K562 (cell line): ENCODE results near the gene CUL9.

ENCODE experiments used
- FOS ChIP-seq: IDR thresholded peaks from 3 replicates; pipeline ENCODE4 v1.6.1; 2011; ENCODE audit not compliant: insufficient read length; ENCODE audit errors: extremely low read depth
- MAZ ChIP-seq, 2 experiments: fragments of 450-650 bp in 1 of 2; sonication (generic) in 1 of 2; formaldehyde crosslinking; IDR thresholded peaks in 1 of 2; conservative IDR thresholded peaks in 1 of 2; 2 replicates each; pipeline versions ENCODE4 v1.4.0 to v1.5.0; 2020; ENCODE audit warnings: mild to moderate bottlenecking in 1 of 2, missing genetic modification reagents in 1 of 2
- SIN3B ChIP-seq: fragments of 450-650 bp; IDR thresholded peaks from 2 replicates; pipeline ENCODE4 v1.6.1; 2017; ENCODE audit warnings: low read depth, mild to moderate bottlenecking, moderate library complexity
- TCF7 ChIP-seq: sonication (generic); IDR thresholded peaks from 2 replicates; pipeline ENCODE4 v1.6.1; 2016; ENCODE audit warnings: antibody characterized with exemption, borderline replicate concordance

DNA sequence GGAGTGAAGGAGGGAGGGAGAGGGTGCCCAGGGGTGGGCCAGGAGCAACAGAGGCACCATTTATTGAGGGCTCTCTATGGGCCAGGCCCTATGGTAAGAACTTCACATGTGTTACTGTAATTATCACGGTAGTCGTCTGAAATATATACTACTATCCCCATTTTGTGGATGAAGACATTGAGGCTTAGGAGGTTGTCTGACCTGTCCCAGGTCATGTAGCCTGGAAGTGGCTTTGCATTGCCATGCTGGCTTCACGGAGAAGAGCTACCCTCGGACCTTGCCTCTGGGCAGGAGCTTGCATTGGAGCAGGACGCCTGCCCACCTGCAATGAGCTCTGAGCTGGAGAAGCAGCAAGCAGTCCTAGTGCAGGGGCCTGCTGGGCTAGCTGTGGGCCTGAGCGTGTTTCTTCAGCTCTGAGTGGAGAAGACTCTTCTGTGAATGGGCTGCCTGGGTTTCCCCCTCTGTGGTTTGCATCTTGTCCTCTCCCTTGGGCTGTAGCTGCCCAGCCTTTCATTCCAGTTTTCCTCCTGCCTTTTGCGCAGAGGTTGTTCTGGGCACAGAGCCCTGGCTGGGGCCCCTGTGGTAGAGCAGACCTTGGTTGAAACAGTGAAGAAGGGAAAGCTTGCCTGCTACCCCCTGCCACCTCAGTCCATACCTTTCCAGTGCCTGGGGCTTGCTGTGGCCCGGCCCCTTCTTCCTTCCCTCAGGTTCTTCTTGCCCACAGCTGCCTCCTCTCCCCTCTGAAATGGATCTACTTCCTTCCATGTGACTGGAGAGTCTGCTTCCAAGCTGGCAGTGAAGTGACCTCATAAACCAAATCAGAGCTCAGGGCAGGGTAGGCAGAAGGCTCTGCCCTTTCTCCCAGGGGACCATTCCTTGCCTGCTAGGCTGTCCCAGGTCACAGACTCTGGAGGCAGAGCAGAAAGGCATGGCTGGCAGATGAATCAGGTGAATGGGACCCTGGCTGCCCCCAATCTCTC lies 35.0 kb upstream of the CUL9 start:
- TF ChIP-seq MAZ (CRISPR knock-in tag; conservative IDR thresholded peaks at IDR 0.05 in 1 of 2, IDR thresholded peaks at IDR 0.05 in 1 of 2) (no peak), TCF7 (no peak), FOS (no peak), SIN3B (no peak)
